ENCODE measurements around the gene GTF3C5.

GTF3C5 gene

GRCh38 chr9:133100506-133101355 is 69.9 kb downstream of the GTF3C5 start:
- Histone ChIP-seq H3K27ac (ENCODE audit: low read depth, low read length) (no peak overlapping the region), H3K9me3 (ENCODE audit: insufficient read depth, low read length) (no peaks in the 10 kb centered on the region), H3F3A (ENCODE audit: insufficient read depth) (no peaks in the 10 kb centered on the region), H3K27me3 (ENCODE audit: low read length) (no peaks in the 10 kb centered on the region), H3K36me3 (ENCODE audit: low read length) (peaks cover 4% of the 10 kb centered on the region; the same call in 1 of the 2 replicates), H2AFZ (ENCODE audit: low read depth, low read length, severe bottlenecking) (no peak overlapping the region), H4K20me1 (ENCODE audit: low read depth, low read length) (no peaks in the 10 kb centered on the region), H3K4me3 (ENCODE audit: insufficient read depth, low read length, poor library complexity, severe bottlenecking) (no peak overlapping the region), H3K9ac (ENCODE audit: low read length) (no peak overlapping the region), H3K79me2 (ENCODE audit: insufficient read depth, low read length) (no peaks in the 10 kb centered on the region), H3K9me2 (replicated peaks; ENCODE audit: insufficient read depth, low read length) (no peaks in the 10 kb centered on the region), H3K4me2 (ENCODE audit: low read depth, low read length, poor library complexity, severe bottlenecking) (no peak overlapping the region)
- TF ChIP-seq CTCF (IDR thresholded peaks at IDR 0.05; ENCODE audit: insufficient read depth, low read length, poor library complexity, severe bottlenecking) (no peak), EZH2phosphoT487 (conservative IDR thresholded peaks at IDR 0.05; ENCODE audit: low read length) (no peak)

- no peaks in the 10 kb centered on the region for H3K79me2 ChIP-seq (ENCODE audit: insufficient read depth, low read length)
- no peaks in the 10 kb centered on the region for H3K9me3 ChIP-seq (ENCODE audit: insufficient read depth, low read length)
- no peak overlapping the region for H3K4me2 ChIP-seq (ENCODE audit: low read depth, low read length, poor library complexity, severe bottlenecking)
- H3K4me3 ChIP-seq (ENCODE audit: insufficient read depth, low read length, poor library complexity, severe bottlenecking), result no peak overlapping the region
- H4K20me1 ChIP-seq (ENCODE audit: low read depth, low read length), result no peaks in the 10 kb centered on the region
- TF ChIP-seq CTCF (IDR thresholded peaks at IDR 0.05; ENCODE audit: insufficient read depth, low read length, poor library complexity, severe bottlenecking) (no peak), EZH2phosphoT487 (conservative IDR thresholded peaks at IDR 0.05; ENCODE audit: low read length) (no peak)
- H3F3A ChIP-seq (ENCODE audit: insufficient read depth), result no peaks in the 10 kb centered on the region
- H3K36me3 ChIP-seq (ENCODE audit: low read length), result peaks cover 1% of the 10 kb centered on the region; the same call in 1 of the 2 replicates
- H3K27ac ChIP-seq (ENCODE audit: low read depth, low read length), result no peak overlapping the region
- H2AFZ ChIP-seq (ENCODE audit: low read depth, low read length, severe bottlenecking), result no peak overlapping the region
- no peak overlapping the region for H3K9ac ChIP-seq (ENCODE audit: low read length)
- no peaks in the 10 kb centered on the region for H3K27me3 ChIP-seq (ENCODE audit: low read length)
- H3K9me2 ChIP-seq (replicated peaks; ENCODE audit: insufficient read depth, low read length), result no peaks in the 10 kb centered on the region
These were observed 70.8 kb downstream of the GTF3C5 start for GRCh38 chr9:133101356-133102189.

- no peaks in the 10 kb centered on the region for H3K9me2 ChIP-seq (replicated peaks; ENCODE audit: insufficient read depth, low read length)
- no peaks in the 10 kb centered on the region; the same call in 1 of the 2 replicates for H3K36me3 ChIP-seq (ENCODE audit: low read length)
- TF ChIP-seq EZH2phosphoT487 (conservative IDR thresholded peaks at IDR 0.05; ENCODE audit: low read length) (no peak), CTCF (IDR thresholded peaks at IDR 0.05; ENCODE audit: insufficient read depth, low read length, poor library complexity, severe bottlenecking) (no peak)
These were observed 71.6 kb downstream of the GTF3C5 start for GRCh38 chr9:133102190-133103021.

More at GRCh38 chr9:133102190-133103021, 71.6 kb downstream of the GTF3C5 start:
- Histone ChIP-seq H3K27ac (ENCODE audit: low read depth, low read length) (no peak overlapping the region), H3K27me3 (ENCODE audit: low read length) (no peaks in the 10 kb centered on the region), H3K9ac (ENCODE audit: low read length) (no peak overlapping the region), H3K9me3 (ENCODE audit: insufficient read depth, low read length) (no peaks in the 10 kb centered on the region), H3K79me2 (ENCODE audit: insufficient read depth, low read length) (no peaks in the 10 kb centered on the region), H3F3A (ENCODE audit: insufficient read depth) (no peaks in the 10 kb centered on the region), H3K4me3 (ENCODE audit: insufficient read depth, low read length, poor library complexity, severe bottlenecking) (no peak overlapping the region), H3K4me2 (ENCODE audit: low read depth, low read length, poor library complexity, severe bottlenecking) (no peak overlapping the region), H2AFZ (ENCODE audit: low read depth, low read length, severe bottlenecking) (no peak overlapping the region), H4K20me1 (ENCODE audit: low read depth, low read length) (no peaks in the 10 kb centered on the region)

Measured in SU-DHL-6 (cell line).